H9 (cell line): Measurements from ENCODE around the gene USP5. TPM values are rescaled to one million over a fixed set of nuclear protein-coding genes. Genes with fewer than 3 reads are reported as not detected.

Experiments used
- DNase-seq: peaks from one replicate; pipeline ENCODE4 v3.0.0-alpha.2; 2017
- H2AFZ ChIP-seq: one replicate; pipeline ENCODE4 v1.6.1; 2013; ENCODE audit warnings: mild to moderate bottlenecking, low read length, control low read depth, moderate library complexity
- H2AK5ac ChIP-seq: 2 replicates; pipeline ENCODE4 v1.6.1; 2013; ENCODE audit warnings: low read length, control low read depth, mixed read lengths; ENCODE audit not compliant: insufficient read length
- H2BK120ac ChIP-seq: one replicate; pipeline ENCODE4 v1.6.1; 2013; ENCODE audit warnings: low read depth, mild to moderate bottlenecking, low read length, control low read depth, inconsistent platforms; ENCODE audit not compliant: poor library complexity, severe bottlenecking
- H2BK12ac ChIP-seq: 2 replicates; pipeline ENCODE4 v1.6.1; 2013; ENCODE audit warnings: low read length, control low read depth, mixed read lengths, low read depth; ENCODE audit not compliant: insufficient read length
- H2BK15ac ChIP-seq: 2 replicates; pipeline ENCODE4 v1.6.1; 2013; ENCODE audit warnings: low read depth, low read length, control low read depth
- H2BK20ac ChIP-seq: one replicate; pipeline ENCODE4 v1.6.1; 2013; ENCODE audit warnings: low read depth, mild to moderate bottlenecking, low read length, control low read depth, inconsistent platforms; ENCODE audit not compliant: poor library complexity, severe bottlenecking
- H2BK5ac ChIP-seq: 2 replicates; pipeline ENCODE4 v1.6.1; 2013; ENCODE audit warnings: low read length, control low read depth, mixed read lengths; ENCODE audit not compliant: insufficient read length
- H3K14ac ChIP-seq: 2 replicates; pipeline ENCODE4 v1.6.1; 2013; ENCODE audit warnings: low read length, control low read depth; ENCODE audit not compliant: insufficient read depth
- H3K18ac ChIP-seq: 2 replicates; pipeline ENCODE4 v1.6.1; 2013; ENCODE audit warnings: low read depth, mild to moderate bottlenecking, mixed read lengths, low read length, control low read depth; ENCODE audit not compliant: insufficient read length
- H3K23ac ChIP-seq: 2 replicates; pipeline ENCODE4 v1.6.1; 2013; ENCODE audit warnings: low read length, control low read depth, mixed read lengths, low read depth; ENCODE audit not compliant: insufficient read length
- H3K23me2 ChIP-seq: 2 replicates; pipeline ENCODE4 v1.6.1; 2013; ENCODE audit warnings: low read depth, mild to moderate bottlenecking, mixed read lengths, low read length, control low read depth; ENCODE audit not compliant: insufficient read length, poor library complexity, severe bottlenecking
- H3K27ac ChIP-seq: 2 replicates; pipeline ENCODE4 v1.5.1; 2013; ENCODE audit warnings: low read length, control low read depth, mixed read lengths, low read depth; ENCODE audit not compliant: insufficient read length
- H3K27me3 ChIP-seq: 2 replicates; pipeline ENCODE4 v1.6.1; 2013; ENCODE audit warnings: low read length, control low read depth, inconsistent platforms; ENCODE audit not compliant: insufficient read depth
- H3K4ac ChIP-seq: 2 replicates; pipeline ENCODE4 v1.6.1; 2013; ENCODE audit warnings: low read depth, mild to moderate bottlenecking, control low read depth, inconsistent platforms, low read length, moderate library complexity
- H3K4me1 ChIP-seq: 2 replicates; pipeline ENCODE4 v1.6.1; 2013; ENCODE audit warnings: low read length, control low read depth, inconsistent platforms; ENCODE audit not compliant: insufficient read depth
- H3K4me2 ChIP-seq: 2 replicates; pipeline ENCODE4 v1.6.1; 2013; ENCODE audit warnings: low read length, control low read depth, mixed read lengths; ENCODE audit not compliant: insufficient read length, insufficient read depth
- H3K56ac ChIP-seq: 2 replicates; pipeline ENCODE4 v1.6.1; 2013; ENCODE audit warnings: low read depth, mild to moderate bottlenecking, mixed read lengths, low read length, control low read depth; ENCODE audit not compliant: insufficient read length
- H3K79me1 ChIP-seq: 2 replicates; pipeline ENCODE4 v1.6.1; 2013; ENCODE audit warnings: low read depth, mild to moderate bottlenecking, moderate library complexity, low read length, control low read depth, inconsistent platforms; ENCODE audit not compliant: insufficient read depth, poor library complexity, severe bottlenecking
- H3K79me2 ChIP-seq: 2 replicates; pipeline ENCODE4 v1.6.1; 2013; ENCODE audit warnings: low read length, control low read depth, inconsistent platforms; ENCODE audit not compliant: insufficient read depth
- H3K9ac ChIP-seq: 2 replicates; pipeline ENCODE4 v1.6.1; 2013; ENCODE audit warnings: low read length, control low read depth, mixed read lengths; ENCODE audit not compliant: insufficient read length; ENCODE audit errors: extremely low read depth
- H3K9me3 ChIP-seq: one replicate; pipeline ENCODE4 v1.6.1; 2013; ENCODE audit warnings: low read depth, low read length, inconsistent platforms; ENCODE audit not compliant: control insufficient read depth
- H3T11ph ChIP-seq: one replicate; pipeline ENCODE4 v1.6.1; 2013; ENCODE audit warnings: mild to moderate bottlenecking, low read length, control low read depth, inconsistent platforms
- H4K20me1 ChIP-seq: one replicate; pipeline ENCODE4 v1.6.1; 2013; ENCODE audit not compliant: control insufficient read depth, insufficient read length, insufficient read depth
- H4K5ac ChIP-seq: 2 replicates; pipeline ENCODE4 v1.6.1; 2013; ENCODE audit warnings: low read depth, mild to moderate bottlenecking, mixed read lengths, low read length, control low read depth; ENCODE audit not compliant: insufficient read length
- H4K8ac ChIP-seq: replicated peaks from 2 replicates; pipeline ENCODE4 v1.6.1; 2013; ENCODE audit warnings: low read length, control low read depth, mixed read lengths, low read depth; ENCODE audit not compliant: insufficient read length
- H4K91ac ChIP-seq: 2 replicates; pipeline ENCODE4 v1.6.1; 2013; ENCODE audit warnings: low read depth, mild to moderate bottlenecking, moderate library complexity, mixed read lengths, low read length, control low read depth; ENCODE audit not compliant: insufficient read length
- H3K27ac Mint-ChIP-seq, 3 experiments: 2 replicates in 2 of 3; 3 replicates in 1 of 3; pipeline ENCODE4 v1.8.0; 2020 to 2021; ENCODE audit warnings: mixed read lengths in 3 of 3, mild to moderate bottlenecking in 1 of 3, moderate library complexity in 1 of 3
- H3K27me3 Mint-ChIP-seq: 2 replicates; pipeline ENCODE4 v1.8.0; 2021; ENCODE audit warnings: low read depth, mild to moderate bottlenecking, moderate library complexity, mixed read lengths
- H3K36me3 Mint-ChIP-seq, 3 experiments: 2 replicates in 2 of 3; 3 replicates in 1 of 3; pipeline ENCODE4 v1.8.0; 2020 to 2021; ENCODE audit warnings: low read depth in 3 of 3, mixed read lengths in 3 of 3; ENCODE audit not compliant: insufficient read depth in 1 of 3
- H3K4me1 Mint-ChIP-seq, 2 experiments: 2 replicates each; pipeline ENCODE4 v1.8.0; 2020; ENCODE audit warnings: mixed read lengths in 2 of 2
- H3K4me3 Mint-ChIP-seq, 2 experiments: 2 replicates in 1 of 2; 3 replicates in 1 of 2; pipeline ENCODE4 v1.8.0; 2020 to 2021; ENCODE audit warnings: mild to moderate bottlenecking in 2 of 2, mixed read lengths in 2 of 2, moderate library complexity in 1 of 2
- H3K9me3 Mint-ChIP-seq, 2 experiments: 2 replicates in 1 of 2; 3 replicates in 1 of 2; pipeline ENCODE4 v1.8.0; 2020; ENCODE audit warnings: mild to moderate bottlenecking in 2 of 2, mixed read lengths in 2 of 2, moderate library complexity in 1 of 2
- CTCF ChIP-seq: fragments of 200-600 bp; sonication (generic); conservative IDR thresholded peaks from 3 replicates; pipeline ENCODE4 v1.8.0; 2021; ENCODE audit warnings: antibody characterized with exemption, mild to moderate bottlenecking
- WGBS: extraction: QIAGEN DNeasy Blood & Tissue Kit; methylation state at CpG from one replicate; pipeline ENCODE4 v1.1.7; 2013; ENCODE audit warnings: missing lambda C conversion rate, low lambda C conversion rate, mixed read lengths; ENCODE audit not compliant: insufficient read length; ENCODE audit errors: extremely low coverage; 5-methylcytosine and 5-hydroxymethylcytosine counted together
- total RNA-seq: library from RNA; stranded (reverse); gene quantifications from 2 replicates; pipeline ENCODE4 v1.2.1, GENCODE V29; 2021

Gene USP5
- total RNA-seq, 1 experiment from 2014 or later: 143 TPM

GRCh38 chr12:6846316-6846869 lies 5.6 kb upstream of the USP5 start:
- Histone ChIP-seq H3K27ac (no peak overlapping the region), H3K14ac (no peak overlapping the region), H2BK120ac (no peak overlapping the region), H4K91ac (no peak overlapping the region), H3K9ac (no peak overlapping the region), H4K8ac (no peak overlapping the region), H3K56ac (no peak overlapping the region), H2AK5ac (no peak overlapping the region), H3K23me2 (peaks cover 9% of the 10 kb centered on the region), H3K4me2 (no peak overlapping the region), H3K9me3 (no peaks in the 10 kb centered on the region), H2AFZ (no peak overlapping the region), H4K20me1 (no peaks in the 10 kb centered on the region), H3K4me1 (no peaks in the 10 kb centered on the region), H3K23ac (no peak overlapping the region), H3T11ph (no peak overlapping the region), H2BK5ac (no peak overlapping the region), H3K18ac (no peak overlapping the region), H3K27me3 (no peaks in the 10 kb centered on the region), H2BK20ac (no peak overlapping the region), H3K4ac (no peak overlapping the region), H4K5ac (no peak overlapping the region), H3K79me1 (no peaks in the 10 kb centered on the region), H3K79me2 (no peaks in the 10 kb centered on the region), H2BK15ac (no peak overlapping the region), H2BK12ac (no peak overlapping the region)
- Mint-ChIP-seq H3K9me3 (no peaks in the 10 kb centered on the region), H3K4me3 (no peak overlapping the region), H3K27ac (peak overlapping the region in 1 of 3 experiments; percentile 91; a peak in 2 of 7 replicates), H3K4me1 (peaks cover 10 to 13% of the 10 kb centered on the region in 2 experiments), H3K27me3 (no peaks in the 10 kb centered on the region), H3K36me3 (peaks cover 33 to 87% (median 78%) of the 10 kb centered on the region in 3 experiments)
- no CpG with 5 or more reads among the region's 7 CpGs for WGBS
- TF ChIP-seq CTCF: no peak
- DNase-seq: no peak
